IMR-90 (cell line): ENCODE measurements around the gene CIITA. TPM values are rescaled to one million over a fixed set of nuclear protein-coding genes. Genes with fewer than 3 reads are reported as not detected.

Experiments used
- ATAC-seq: fragments of 200-7000 bp; cut with Tn5 transposase; 2 replicates; pipeline ENCODE4 v1.9.1; 2020; ENCODE audit warnings: low read depth, mild to moderate bottlenecking, moderate library complexity
- BruUV-seq: library from RNA; stranded (reverse); fragments of 400-500 nt; replicated peaks from 2 replicates; lab custom pipeline; 2021; lab: Mats Ljungman, UMichigan
- CTCF ChIA-PET: fragments of 300-600 bp; formaldehyde crosslinking; extraction: SDS; loops from one replicate; lab custom pipeline; 2021; ENCODE audit warnings: antibody characterized with exemption; lab: Yijun Ruan, JAX
- POLR2A ChIA-PET: fragments of 300-600 bp; sonication (Branson Sonifier 250); formaldehyde crosslinking; loops from one replicate; lab custom pipeline; 2022; ENCODE audit warnings: antibody characterized with exemption; ENCODE audit not compliant: unreplicated experiment; lab: Charles Lee
- DNase-seq: peaks from one replicate; pipeline ENCODE4 v3.0.0; 2013
- H2AFZ ChIP-seq: replicated peaks from 2 replicates; pipeline ENCODE3; 2013; ENCODE audit warnings: low read length, mild to moderate bottlenecking; ENCODE audit not compliant: poor library complexity
- H2AK5ac ChIP-seq: 2 replicates; pipeline ENCODE4 v1.6.1; 2013; ENCODE audit warnings: low read depth, low read length, inconsistent platforms
- H2AK9ac ChIP-seq: replicated peaks from 2 replicates; pipeline ENCODE3; 2013; ENCODE audit warnings: mild to moderate bottlenecking, low read depth, low read length, moderate library complexity; ENCODE audit not compliant: poor library complexity
- H2BK120ac ChIP-seq: 2 replicates; pipeline ENCODE4 v1.6.1; 2013; ENCODE audit warnings: low read depth, low read length, inconsistent platforms
- H2BK15ac ChIP-seq: 3 replicates; pipeline ENCODE4 v1.6.1; 2013; ENCODE audit warnings: low read depth, low read length, inconsistent platforms
- H2BK20ac ChIP-seq: 2 replicates; pipeline ENCODE4 v1.6.1; 2013; ENCODE audit warnings: low read depth, mild to moderate bottlenecking, inconsistent platforms, low read length, moderate library complexity
- H2BK5ac ChIP-seq: 2 replicates; pipeline ENCODE4 v1.6.1; 2013; ENCODE audit warnings: mild to moderate bottlenecking, low read depth, low read length, inconsistent platforms; ENCODE audit not compliant: poor library complexity, severe bottlenecking
- H3K14ac ChIP-seq: replicated peaks from 2 replicates; pipeline ENCODE4 v1.6.1; 2013; ENCODE audit warnings: low read depth, low read length, inconsistent platforms
- H3K18ac ChIP-seq: 2 replicates; pipeline ENCODE4 v1.6.1; 2013; ENCODE audit warnings: low read depth, low read length, control low read depth
- H3K23ac ChIP-seq: 2 replicates; pipeline ENCODE4 v1.6.1; 2013; ENCODE audit warnings: low read depth, low read length, inconsistent platforms
- H3K27ac ChIP-seq: 2 replicates; pipeline ENCODE4 v1.5.1; 2013; ENCODE audit warnings: mild to moderate bottlenecking, control low read depth, low read length; ENCODE audit not compliant: insufficient read depth
- H3K27me3 ChIP-seq: 2 replicates; pipeline ENCODE4 v1.6.1; 2013; ENCODE audit warnings: low read length; ENCODE audit not compliant: control insufficient read depth, insufficient read depth
- H3K36me3 ChIP-seq: 2 replicates; pipeline ENCODE4 v1.6.1; 2013; ENCODE audit warnings: low read length, mixed read lengths; ENCODE audit not compliant: control insufficient read depth, insufficient read depth
- H3K4ac ChIP-seq: 2 replicates; pipeline ENCODE4 v1.6.1; 2013; ENCODE audit warnings: low read depth, low read length, inconsistent platforms
- H3K4me1 ChIP-seq: 2 replicates; pipeline ENCODE4 v1.6.1; 2013; ENCODE audit warnings: low read length, mixed read lengths; ENCODE audit not compliant: control insufficient read depth, insufficient read depth
- H3K4me2 ChIP-seq: 2 replicates; pipeline ENCODE4 v1.6.1; 2013; ENCODE audit warnings: low read depth, mild to moderate bottlenecking, control low read depth, low read length, moderate library complexity
- H3K4me3 ChIP-seq: 2 replicates; pipeline ENCODE4 v1.5.1; 2013; ENCODE audit warnings: low read depth, mild to moderate bottlenecking, control low read depth, low read length, moderate library complexity; ENCODE audit not compliant: insufficient read depth
- H3K56ac ChIP-seq: 2 replicates; pipeline ENCODE4 v1.6.1; 2013; ENCODE audit warnings: low read length, inconsistent platforms; ENCODE audit not compliant: insufficient read depth; ENCODE audit errors: extremely low read depth
- H3K79me1 ChIP-seq, 2 experiments: 2 replicates each; pipeline ENCODE4 v1.6.1; 2013; ENCODE audit warnings: low read length in 2 of 2, inconsistent platforms in 1 of 2, low read depth in 1 of 2
- H3K9ac ChIP-seq: 2 replicates; pipeline ENCODE4 v1.6.1; 2013; ENCODE audit warnings: low read depth, low read length, control low read depth
- H3K9me1 ChIP-seq: 2 replicates; pipeline ENCODE4 v1.6.1; 2013; ENCODE audit warnings: low read length, inconsistent platforms; ENCODE audit not compliant: insufficient read depth
- H3K9me3 ChIP-seq: 2 replicates; pipeline ENCODE4 v1.6.1; 2013; ENCODE audit warnings: low read length; ENCODE audit not compliant: control insufficient read depth, insufficient read depth
- H4K20me1 ChIP-seq: 2 replicates; pipeline ENCODE4 v1.6.1; 2013; ENCODE audit warnings: low read length, inconsistent platforms; ENCODE audit not compliant: insufficient read depth
- H4K5ac ChIP-seq: 2 replicates; pipeline ENCODE4 v1.6.1; 2013; ENCODE audit warnings: mild to moderate bottlenecking, low read depth, low read length, control low read depth
- H4K8ac ChIP-seq, 2 experiments: 2 replicates each; pipeline ENCODE4 v1.6.1; 2013; ENCODE audit warnings: low read depth in 2 of 2, low read length in 2 of 2, control low read depth in 1 of 2, inconsistent platforms in 1 of 2
- H4K91ac ChIP-seq: 2 replicates; pipeline ENCODE4 v1.6.1; 2013; ENCODE audit warnings: low read depth, low read length, inconsistent platforms; ENCODE audit not compliant: insufficient read depth
- BHLHE40 ChIP-seq: fragments of 150-350 bp; IDR thresholded peaks from 2 replicates; pipeline ENCODE4 v1.6.1; 2016; ENCODE audit warnings: mild to moderate bottlenecking, low read depth, low read length
- CEBPB ChIP-seq: IDR thresholded peaks from 2 replicates; pipeline ENCODE4 v1.6.1; 2012; ENCODE audit warnings: low read depth, low read length, improper control_type of control experiment
- CHD1 ChIP-seq: IDR thresholded peaks from 2 replicates; pipeline ENCODE4 v1.6.1; 2012; ENCODE audit warnings: low read depth, low read length, improper control_type of control experiment
- FOS ChIP-seq: fragments of 150-350 bp; IDR thresholded peaks from 2 replicates; pipeline ENCODE4 v1.6.1; 2016; ENCODE audit warnings: low read depth, low read length
- MAFK ChIP-seq: IDR thresholded peaks from 2 replicates; pipeline ENCODE4 v1.6.1; 2012; ENCODE audit warnings: low read depth, low read length, improper control_type of control experiment
- MAZ ChIP-seq: IDR thresholded peaks from 2 replicates; pipeline ENCODE4 v1.6.1; 2012; ENCODE audit warnings: low read depth, mild to moderate bottlenecking, low read length, improper control_type of control experiment, moderate library complexity, borderline replicate concordance
- MXI1 ChIP-seq: IDR thresholded peaks from 2 replicates; pipeline ENCODE4 v1.6.1; 2012; ENCODE audit warnings: low read depth, mild to moderate bottlenecking, low read length, moderate library complexity, borderline replicate concordance
- NFE2L2 ChIP-seq: fragments of 150-350 bp; IDR thresholded peaks from 2 replicates; pipeline ENCODE4 v1.6.1; 2016; ENCODE audit warnings: low read depth, mild to moderate bottlenecking, low read length
- POLR2A ChIP-seq: IDR thresholded peaks from 2 replicates; pipeline ENCODE4 v1.6.1; 2012; ENCODE audit warnings: mild to moderate bottlenecking, low read depth, low read length
- RAD21 ChIP-seq: IDR thresholded peaks from 2 replicates; pipeline ENCODE4 v1.6.1; 2012; ENCODE audit warnings: low read length, improper control_type of control experiment
- RCOR1 ChIP-seq: IDR thresholded peaks from 2 replicates; pipeline ENCODE4 v1.6.1; 2012; ENCODE audit warnings: mild to moderate bottlenecking, low read length, improper control_type of control experiment; ENCODE audit not compliant: insufficient replicate concordance
- RFX5 ChIP-seq: IDR thresholded peaks from 2 replicates; pipeline ENCODE4 v1.8.0; 2012; ENCODE audit warnings: low read depth, mild to moderate bottlenecking, low read length, moderate library complexity
- SMC3 ChIP-seq: fragments of 150-350 bp; IDR thresholded peaks from 2 replicates; pipeline ENCODE4 v1.6.1; 2016; ENCODE audit warnings: low read depth, mild to moderate bottlenecking, antibody characterized with exemption, low read length, moderate library complexity
- WGBS, 2 experiments: methylation state at CpG; one replicate each; pipeline versions ENCODE4 v1.1.5 to v1.1.7; 2013; ENCODE audit warnings: missing lambda C conversion rate in 2 of 2; ENCODE audit not compliant: insufficient read length in 1 of 2; ENCODE audit errors: extremely low coverage in 2 of 2; 5-methylcytosine and 5-hydroxymethylcytosine counted together
- dilution Hi-C: fragments of 300-500 bp; cut with HindIII; formaldehyde crosslinking; loops from one replicate; pipeline ENCODE4 v1.14.3; 2018; ENCODE audit warnings: low sequenced_read_pairs; ENCODE audit not compliant: unreplicated experiment
- in situ Hi-C: fragments of 300-500 bp; cut with MboI; formaldehyde crosslinking; loops from 3 replicates; pipeline ENCODE4 v1.14.3; 2019; ENCODE audit warnings: low sequenced_read_pairs, inconsistent platforms, mixed read lengths
- intact Hi-C: fragments of 100-400 bp; cut with micrococcal nuclease; formaldehyde crosslinking; loops from 2 replicates; pipeline ENCODE4 v1.10.0; 2022
- polyA plus RNA-seq, 3 experiments: library from polyadenylated mRNA; depleted of rRNA; stranded (reverse); fragments of >200 nt; gene quantifications; 2 replicates each; pipeline ENCODE4 v1.2.3, GENCODE V29; 2012; ENCODE audit warnings: low replicate concordance in 1 of 3
- total RNA-seq: library from RNA; depleted of rRNA; stranded (reverse); fragments of >200 nt; gene quantifications from 2 replicates; pipeline ENCODE4 v1.2.3, GENCODE V29; 2012
- TF ChIP-seq, protein P1 (sequence below): fragments of 150-350 bp; IDR thresholded peaks from 2 replicates; pipeline ENCODE4 v1.6.1; 2017; ENCODE audit warnings: mild to moderate bottlenecking, antibody characterized with exemption, low read length, low read depth
- TF ChIP-seq, protein P2 (sequence below): conservative IDR thresholded peaks from 2 replicates; pipeline ENCODE4 v1.5.1; 2012; ENCODE audit warnings: mild to moderate bottlenecking, low read depth, low read length, improper control_type of control experiment
- TF ChIP-seq, protein P3 (sequence below): fragments of 150-350 bp; IDR thresholded peaks from 2 replicates; pipeline ENCODE4 v1.6.1; 2016; ENCODE audit warnings: low read depth, mild to moderate bottlenecking, low read length, moderate library complexity, borderline replicate concordance

CIITA gene
- total and polyA plus RNA-seq, 2 of the 4 experiments (the other 2 are of a cell fraction), result 0.10 TPM; not detected in 1

DNA sequence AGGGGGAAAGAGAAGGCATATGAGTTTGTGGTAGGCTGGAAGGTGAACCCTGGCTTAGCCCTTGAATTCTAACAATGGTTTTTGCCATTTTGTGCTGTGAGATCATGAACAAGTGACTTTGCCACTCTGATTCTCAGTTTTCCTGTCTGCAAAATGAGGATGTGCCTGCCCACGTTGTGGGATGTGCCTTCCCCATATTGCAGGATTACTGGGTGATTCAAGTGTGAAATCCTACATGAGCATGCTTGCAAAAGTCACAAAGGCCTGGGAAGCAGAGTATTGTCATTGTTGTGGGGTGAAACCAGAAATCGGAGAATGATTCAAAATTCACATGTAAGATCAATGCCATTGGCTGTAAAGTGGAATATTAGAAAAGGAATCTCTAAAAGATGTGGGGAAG, 29.8 kb upstream of the CIITA start:
- no peak overlapping the region for H4K5ac ChIP-seq
- dilution Hi-C loops (no loop called here), in situ Hi-C loops (no loop called here), intact Hi-C loops (no loop called here)
- no peaks in the 10 kb centered on the region for H3K36me3 ChIP-seq
- no peak overlapping the region for H2BK20ac ChIP-seq
- ATAC-seq (no peak), DNase-seq (no peak)
- no peak overlapping the region for H3K27ac ChIP-seq
- H3K9me3 ChIP-seq, result no peaks in the 10 kb centered on the region
- H3K23ac ChIP-seq, result no peak overlapping the region
- H3K14ac ChIP-seq, result no peak overlapping the region
- TF ChIP-seq, protein P1, sequence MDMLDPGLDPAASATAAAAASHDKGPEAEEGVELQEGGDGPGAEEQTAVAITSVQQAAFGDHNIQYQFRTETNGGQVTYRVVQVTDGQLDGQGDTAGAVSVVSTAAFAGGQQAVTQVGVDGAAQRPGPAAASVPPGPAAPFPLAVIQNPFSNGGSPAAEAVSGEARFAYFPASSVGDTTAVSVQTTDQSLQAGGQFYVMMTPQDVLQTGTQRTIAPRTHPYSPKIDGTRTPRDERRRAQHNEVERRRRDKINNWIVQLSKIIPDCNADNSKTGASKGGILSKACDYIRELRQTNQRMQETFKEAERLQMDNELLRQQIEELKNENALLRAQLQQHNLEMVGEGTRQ, result no peak
- TF ChIP-seq CHD1, result no peak
- no peak for TF ChIP-seq MAFK
- TF ChIP-seq BHLHE40, result no peak
- TF ChIP-seq, protein P2, sequence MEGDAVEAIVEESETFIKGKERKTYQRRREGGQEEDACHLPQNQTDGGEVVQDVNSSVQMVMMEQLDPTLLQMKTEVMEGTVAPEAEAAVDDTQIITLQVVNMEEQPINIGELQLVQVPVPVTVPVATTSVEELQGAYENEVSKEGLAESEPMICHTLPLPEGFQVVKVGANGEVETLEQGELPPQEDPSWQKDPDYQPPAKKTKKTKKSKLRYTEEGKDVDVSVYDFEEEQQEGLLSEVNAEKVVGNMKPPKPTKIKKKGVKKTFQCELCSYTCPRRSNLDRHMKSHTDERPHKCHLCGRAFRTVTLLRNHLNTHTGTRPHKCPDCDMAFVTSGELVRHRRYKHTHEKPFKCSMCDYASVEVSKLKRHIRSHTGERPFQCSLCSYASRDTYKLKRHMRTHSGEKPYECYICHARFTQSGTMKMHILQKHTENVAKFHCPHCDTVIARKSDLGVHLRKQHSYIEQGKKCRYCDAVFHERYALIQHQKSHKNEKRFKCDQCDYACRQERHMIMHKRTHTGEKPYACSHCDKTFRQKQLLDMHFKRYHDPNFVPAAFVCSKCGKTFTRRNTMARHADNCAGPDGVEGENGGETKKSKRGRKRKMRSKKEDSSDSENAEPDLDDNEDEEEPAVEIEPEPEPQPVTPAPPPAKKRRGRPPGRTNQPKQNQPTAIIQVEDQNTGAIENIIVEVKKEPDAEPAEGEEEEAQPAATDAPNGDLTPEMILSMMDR, result no peak
- no peak for TF ChIP-seq FOS
- TF ChIP-seq, protein P3, sequence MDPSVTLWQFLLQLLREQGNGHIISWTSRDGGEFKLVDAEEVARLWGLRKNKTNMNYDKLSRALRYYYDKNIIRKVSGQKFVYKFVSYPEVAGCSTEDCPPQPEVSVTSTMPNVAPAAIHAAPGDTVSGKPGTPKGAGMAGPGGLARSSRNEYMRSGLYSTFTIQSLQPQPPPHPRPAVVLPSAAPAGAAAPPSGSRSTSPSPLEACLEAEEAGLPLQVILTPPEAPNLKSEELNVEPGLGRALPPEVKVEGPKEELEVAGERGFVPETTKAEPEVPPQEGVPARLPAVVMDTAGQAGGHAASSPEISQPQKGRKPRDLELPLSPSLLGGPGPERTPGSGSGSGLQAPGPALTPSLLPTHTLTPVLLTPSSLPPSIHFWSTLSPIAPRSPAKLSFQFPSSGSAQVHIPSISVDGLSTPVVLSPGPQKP, result no peak
- no peak for TF ChIP-seq CEBPB
- TF ChIP-seq MAZ, result no peak
- no peak for TF ChIP-seq RCOR1
- TF ChIP-seq NFE2L2, result no peak
- TF ChIP-seq POLR2A, result no peak
- TF ChIP-seq SMC3, result no peak
- no peak for TF ChIP-seq RAD21
- TF ChIP-seq MXI1, result no peak
- TF ChIP-seq RFX5, result no peak
- H2BK15ac ChIP-seq, result no peak overlapping the region
- H3K4me1 ChIP-seq, result no peaks in the 10 kb centered on the region
- H2AK9ac ChIP-seq, result no peak overlapping the region
- WGBS, 2 experiments, result 43% methylated on average over 1 of the region's 2 CpGs; no CpG with 5 or more reads in 1 of the 2 experiments
- H2AK5ac ChIP-seq, result no peak overlapping the region
- H3K18ac ChIP-seq, result no peak overlapping the region
- H3K9me1 ChIP-seq, result no peaks in the 10 kb centered on the region
- no peak overlapping the region for H2BK120ac ChIP-seq
- no TSS peak for BruUV-seq
- no peak overlapping the region for H3K4me2 ChIP-seq
- H3K9ac ChIP-seq, result no peak overlapping the region
- CTCF ChIA-PET, result no interaction called here
- no peak overlapping the region for H2AFZ ChIP-seq
- H3K4me3 ChIP-seq, result no peak overlapping the region
- H3K4ac ChIP-seq, result no peak overlapping the region
- POLR2A ChIA-PET, result no interaction called here
- no peaks in the 10 kb centered on the region for H4K20me1 ChIP-seq
- no peak overlapping the region for H4K8ac ChIP-seq
- no peak overlapping the region for H4K91ac ChIP-seq
- peaks cover 3% of the 10 kb centered on the region; the same call in 1 of the 2 replicates for H3K27me3 ChIP-seq
- no peak overlapping the region for H3K56ac ChIP-seq
- H3K79me1 ChIP-seq, result no peaks in the 10 kb centered on the region
- no peak overlapping the region for H2BK5ac ChIP-seq
